ENCODE data around the gene NAIF1.
"Not testable (repeated sequence)": the region's sequence is repeated elsewhere in the genome, so short reads cannot be mapped to it uniquely, and the experiment has no call there.

Gene NAIF1

DNA sequence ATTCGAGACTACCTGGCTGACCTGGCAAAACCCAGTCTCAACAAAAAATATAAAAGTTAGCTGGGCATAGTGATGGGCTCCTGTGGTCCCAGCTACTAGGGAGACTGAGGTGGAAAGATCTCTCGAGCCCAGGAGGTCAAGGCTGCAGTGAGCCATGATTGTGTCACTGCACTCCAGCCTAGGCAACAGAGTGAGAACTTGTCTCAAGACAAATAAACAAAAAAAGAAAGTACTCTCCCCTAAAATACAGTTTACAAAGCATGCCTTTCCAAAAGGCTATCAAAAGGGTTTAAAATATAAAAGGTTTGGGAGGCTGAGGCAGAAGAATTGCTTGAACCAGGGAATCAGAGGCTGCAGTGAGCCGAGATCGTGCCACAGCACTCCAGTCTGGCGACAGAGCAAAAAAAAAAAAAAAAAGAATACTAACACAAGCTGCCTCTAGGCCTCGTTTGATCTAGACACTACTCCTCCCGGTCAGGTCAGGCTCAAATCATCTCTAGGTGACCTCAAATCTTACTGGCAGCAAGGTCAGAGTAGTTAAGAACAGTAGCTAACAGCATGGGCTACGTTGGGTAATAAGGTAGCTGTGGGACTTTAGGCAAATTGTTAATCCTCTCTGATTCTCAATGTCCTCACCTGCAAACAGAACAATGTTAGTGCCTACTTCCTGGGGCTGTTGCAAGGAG, 9.3 kb downstream of the NAIF1 start:
- no peak for DNase-seq

DNA sequence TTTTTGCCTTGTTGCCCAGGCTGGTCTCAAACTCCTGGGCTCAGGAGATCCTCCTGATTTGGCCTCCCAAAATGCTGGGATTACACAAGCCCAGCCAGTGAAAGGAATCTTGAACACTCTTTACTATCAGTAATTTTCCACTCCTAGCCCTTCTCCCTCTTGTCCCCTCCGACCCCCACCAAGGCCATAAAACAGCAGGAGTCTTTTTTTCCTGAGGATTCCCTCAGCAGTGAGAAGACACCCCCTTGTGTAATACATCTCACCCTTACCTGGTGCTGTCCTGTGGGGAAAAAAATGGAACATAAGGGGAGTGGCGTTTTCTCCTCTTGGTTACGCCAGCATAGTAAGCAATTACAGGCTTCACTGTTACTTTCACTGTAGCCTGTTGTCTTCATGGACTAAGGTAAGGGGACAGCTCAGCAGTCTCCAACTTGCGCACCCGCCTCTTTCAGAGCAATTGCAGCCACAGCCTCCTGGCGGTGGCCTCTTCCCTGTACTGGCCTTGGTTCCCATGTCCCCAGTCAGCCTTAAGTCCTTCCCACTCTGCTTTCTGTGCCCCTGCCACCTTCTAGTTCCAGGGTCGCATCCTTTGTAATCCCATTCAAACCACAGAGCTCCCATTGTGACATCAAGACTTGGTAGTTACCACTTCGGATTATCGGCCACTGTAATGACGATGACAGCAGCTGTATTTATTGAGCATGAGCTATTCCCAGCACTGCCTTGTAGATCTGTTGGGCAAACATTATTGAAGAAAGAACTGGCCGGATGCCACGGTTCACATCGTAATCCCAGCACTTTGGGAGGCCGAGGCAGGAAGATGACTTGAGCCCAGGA, 10.0 kb downstream of the NAIF1 start:
- no peak for DNase-seq

GRCh38 chr9:128056086-128056485, 11.0 kb downstream of the NAIF1 start:
- no peak for DNase-seq

DNA sequence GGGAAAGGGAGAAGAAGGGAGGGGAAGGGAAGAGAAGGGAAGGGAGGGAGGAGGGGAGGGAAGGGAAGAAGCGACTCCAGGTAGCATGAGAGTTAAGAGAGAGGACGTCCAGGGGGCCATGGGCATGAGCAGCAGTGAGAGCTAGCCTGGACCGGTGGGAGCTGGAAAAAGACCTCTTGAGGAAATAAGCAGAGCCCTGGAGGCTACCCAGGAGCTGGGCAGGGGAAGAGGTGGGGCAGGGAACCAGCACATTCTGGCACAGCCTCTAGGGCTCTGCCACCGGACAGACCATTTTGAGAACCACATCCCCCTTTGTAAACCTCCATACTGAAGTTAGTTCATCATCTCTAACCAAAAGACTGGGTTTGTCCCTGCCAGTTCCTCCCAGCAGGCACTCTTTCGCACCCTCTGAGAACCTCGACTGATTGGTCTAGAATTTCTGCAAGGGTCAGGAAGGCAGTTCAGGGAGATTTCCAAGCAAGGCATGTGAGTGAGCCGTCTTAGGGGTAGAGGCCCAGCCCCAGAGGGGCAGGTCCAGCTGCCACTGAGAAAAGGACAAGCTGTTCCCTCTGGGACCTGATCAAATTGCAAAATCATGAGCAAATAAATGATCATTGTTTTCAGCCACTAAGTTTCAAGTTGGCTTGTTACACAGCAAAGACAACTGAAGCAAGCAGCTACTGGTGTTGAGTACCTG, 11.6 kb downstream of the NAIF1 start:
- no peak for DNase-seq

DNA sequence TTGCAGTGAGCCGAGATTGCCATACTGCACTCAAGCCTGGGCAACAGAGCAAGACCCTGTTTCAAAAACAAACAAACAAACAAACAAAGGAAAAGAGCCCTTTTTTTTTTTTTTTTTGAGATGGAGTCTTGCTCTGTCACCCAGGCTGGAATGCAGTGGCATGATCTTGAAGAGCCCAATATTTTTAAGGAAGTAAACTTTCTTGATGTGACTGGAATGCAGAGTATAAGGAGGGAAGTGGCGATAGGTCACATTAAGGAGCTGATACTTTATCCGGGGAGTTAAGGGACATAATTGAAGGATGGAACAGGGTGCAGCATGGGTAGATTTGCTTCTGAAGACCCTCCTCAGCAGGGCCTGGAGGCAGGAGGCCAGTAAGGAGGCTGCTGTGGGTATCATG, 13.0 kb downstream of the NAIF1 start:
- no peak for DNase-seq

GRCh38 chr9:128053560-128053959, 13.6 kb downstream of the NAIF1 start:
- DNase-seq, result no peak

GRCh38 chr9:128051932-128052709, 15.0 kb downstream of the NAIF1 start:
- DNase-seq, result no peak

GRCh38 chr9:128049843-128050242, 17.3 kb downstream of the NAIF1 start:
- no peak for DNase-seq

- no peak for DNase-seq
These were observed 18.5 kb downstream of the NAIF1 start for GRCh38 chr9:128048663-128049062.

DNA sequence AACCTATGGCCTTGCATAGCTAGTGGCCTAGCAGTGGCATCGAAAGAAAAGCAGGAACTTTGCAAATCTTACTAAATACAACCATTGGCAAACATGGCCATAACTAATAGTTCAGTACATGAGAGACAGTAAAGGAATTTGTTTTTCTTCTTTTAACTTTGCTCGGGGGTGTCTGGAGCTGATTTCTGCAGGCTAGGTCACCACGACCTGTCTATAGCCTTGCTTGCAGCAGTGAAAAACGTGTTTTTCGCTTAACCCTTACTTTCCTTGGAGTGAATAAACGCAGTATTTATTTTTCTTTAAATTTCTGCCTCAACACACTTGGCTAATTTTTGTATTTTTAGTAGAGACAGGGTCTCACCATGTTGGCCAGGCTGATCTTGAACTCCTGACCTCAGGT, 19.9 kb downstream of the NAIF1 start:
- no peak for DNase-seq

DNA sequence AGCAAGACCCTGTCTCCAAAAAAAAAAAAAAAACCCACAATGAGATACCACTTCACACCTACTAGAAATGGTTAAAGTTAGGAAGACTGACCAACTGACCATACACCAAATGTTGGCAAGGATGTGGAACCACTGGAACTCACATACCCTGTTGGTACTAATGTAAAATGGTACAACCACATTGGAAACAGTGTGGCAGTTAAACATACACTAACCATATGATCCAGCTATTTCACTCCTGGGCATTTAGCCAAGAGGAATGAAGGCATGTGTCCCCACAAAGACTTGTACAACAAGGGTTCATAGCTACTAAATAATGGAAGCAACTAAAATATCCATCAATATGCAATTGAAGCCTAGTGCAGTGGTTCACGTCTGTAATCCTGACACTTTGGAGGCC, 21.3 kb downstream of the NAIF1 start:
- DNase-seq, result no peak

DNA sequence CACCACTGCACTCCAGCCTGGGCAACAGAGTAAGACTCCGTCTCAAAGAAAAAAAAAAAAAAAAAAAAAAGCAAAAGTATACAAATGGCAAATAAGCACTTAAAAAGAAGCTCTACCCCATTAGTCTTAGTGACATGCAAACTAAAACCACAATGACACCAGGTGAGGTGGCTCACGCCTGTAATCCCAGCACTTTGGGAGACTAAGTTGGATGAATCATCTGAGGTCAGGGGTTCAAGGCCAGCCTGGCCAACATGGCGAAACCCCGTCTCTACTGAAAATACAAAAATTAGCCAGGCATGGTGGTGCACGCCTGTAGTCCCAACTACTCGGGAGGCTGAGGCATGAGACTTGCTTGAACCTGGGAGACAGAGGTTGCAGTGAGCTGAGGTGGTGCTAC, 21.7 kb downstream of the NAIF1 start:
- not testable (repeated sequence) for DNase-seq

- DNase-seq, result no peak
These were observed 23.7 kb downstream of the NAIF1 start for GRCh38 chr9:128043467-128043868.

DNA sequence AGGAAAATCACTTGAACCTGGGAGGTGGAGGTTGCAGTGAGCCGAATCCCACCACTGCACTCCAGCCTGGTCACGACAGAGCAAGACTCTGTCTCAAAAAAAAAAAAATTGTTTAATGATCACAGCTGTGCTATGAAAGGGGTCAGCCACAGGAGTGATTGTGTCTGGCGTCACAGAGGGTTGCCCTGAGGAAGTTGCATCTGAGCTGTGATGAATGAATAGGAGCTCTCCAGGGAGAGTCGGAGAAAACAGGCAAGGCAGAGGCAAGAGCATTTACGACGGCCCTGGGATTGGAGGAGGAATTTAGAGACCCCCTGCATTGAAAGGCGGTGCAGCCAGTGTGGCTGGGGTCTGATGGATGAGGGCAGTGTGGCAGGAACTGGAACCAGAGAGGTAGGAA, 25.1 kb downstream of the NAIF1 start:
- no peak for DNase-seq

- not testable (repeated sequence) for DNase-seq
These were observed 26.3 kb downstream of the NAIF1 start for GRCh38 chr9:128040783-128041182.

DNA sequence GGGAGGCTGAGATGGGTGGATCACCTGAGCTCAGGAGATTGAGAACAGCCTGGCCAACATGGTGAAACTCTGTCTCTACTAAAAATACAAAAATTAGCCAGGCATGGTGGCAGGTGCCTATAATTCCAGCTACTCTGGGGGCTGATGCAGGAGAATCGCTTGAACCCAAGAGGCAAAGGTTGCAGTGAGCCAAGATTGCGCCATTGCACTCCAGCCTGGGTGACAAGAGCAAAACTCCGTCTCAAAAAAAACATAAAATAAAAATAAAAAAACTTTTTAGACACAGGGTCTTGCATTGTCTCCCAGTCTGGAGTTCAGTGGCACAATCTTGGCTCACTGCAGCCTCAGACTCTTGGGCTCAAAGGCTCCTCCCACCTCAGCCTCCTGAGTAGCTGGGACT, 30.6 kb downstream of the NAIF1 start:
- not testable (repeated sequence) for DNase-seq

DNA sequence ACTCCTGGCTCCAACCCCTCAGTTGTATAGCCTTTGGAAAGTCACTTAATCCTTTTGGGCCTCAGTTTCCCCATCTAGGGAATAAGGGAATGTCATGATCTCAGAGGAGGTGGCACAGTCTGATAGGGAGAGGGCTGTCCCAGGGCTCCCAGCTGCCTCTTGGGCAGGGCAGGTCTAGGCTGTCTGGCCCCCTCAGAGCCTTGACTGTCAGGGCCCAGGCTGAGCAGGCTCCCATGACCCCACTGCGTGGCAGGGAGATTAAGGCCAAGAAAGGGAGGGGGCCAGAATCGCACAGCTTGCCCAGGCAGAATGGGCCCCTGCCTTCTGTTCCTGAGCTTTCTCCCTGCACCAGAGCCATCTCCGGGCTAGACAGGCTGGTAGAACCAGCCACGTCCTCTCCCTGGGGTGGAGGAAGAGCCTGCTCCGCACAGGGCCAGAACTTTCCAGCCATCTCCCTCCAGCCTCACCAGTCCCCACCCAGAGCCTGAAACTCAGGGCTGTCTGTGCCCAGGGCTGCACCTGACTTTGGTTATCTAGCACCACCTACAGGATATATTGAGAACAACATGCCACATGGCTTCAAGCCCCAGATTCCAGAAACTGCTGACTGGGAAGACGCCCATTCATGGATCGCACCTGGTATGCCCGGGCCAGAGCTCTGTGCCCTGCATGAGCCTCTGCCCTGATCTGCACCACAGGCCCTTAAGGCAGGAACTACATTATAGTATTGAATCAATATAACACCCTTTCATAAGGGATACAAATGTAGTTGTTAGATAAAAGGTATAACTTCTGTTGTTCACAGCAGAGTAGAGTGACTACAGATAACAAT, 32.1 kb downstream of the NAIF1 start:
- peak; percentile 75 for DNase-seq

DNA sequence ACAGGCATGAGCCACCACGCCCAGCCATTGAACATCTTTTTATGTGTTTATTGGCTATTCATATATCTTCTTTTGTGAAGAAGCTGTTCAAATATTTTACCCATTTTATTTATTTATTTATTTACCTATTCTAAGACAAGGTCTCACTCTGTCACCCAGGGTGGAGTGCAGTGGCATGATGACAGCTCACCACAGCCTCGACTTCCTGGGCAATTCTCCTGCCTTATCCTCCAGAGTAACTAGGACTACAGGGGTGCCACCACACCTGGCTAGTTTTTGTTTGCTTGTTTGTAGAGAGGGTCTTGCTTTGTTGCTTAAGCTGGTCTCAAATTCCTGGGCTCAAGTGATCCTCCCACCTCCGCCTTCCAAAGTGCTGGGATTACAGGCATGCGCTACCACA, 33.5 kb downstream of the NAIF1 start:
- no peak for DNase-seq

- DNase-seq, result no peak
These were observed 39.4 kb downstream of the NAIF1 start for GRCh38 chr9:128027705-128028104.

DNA sequence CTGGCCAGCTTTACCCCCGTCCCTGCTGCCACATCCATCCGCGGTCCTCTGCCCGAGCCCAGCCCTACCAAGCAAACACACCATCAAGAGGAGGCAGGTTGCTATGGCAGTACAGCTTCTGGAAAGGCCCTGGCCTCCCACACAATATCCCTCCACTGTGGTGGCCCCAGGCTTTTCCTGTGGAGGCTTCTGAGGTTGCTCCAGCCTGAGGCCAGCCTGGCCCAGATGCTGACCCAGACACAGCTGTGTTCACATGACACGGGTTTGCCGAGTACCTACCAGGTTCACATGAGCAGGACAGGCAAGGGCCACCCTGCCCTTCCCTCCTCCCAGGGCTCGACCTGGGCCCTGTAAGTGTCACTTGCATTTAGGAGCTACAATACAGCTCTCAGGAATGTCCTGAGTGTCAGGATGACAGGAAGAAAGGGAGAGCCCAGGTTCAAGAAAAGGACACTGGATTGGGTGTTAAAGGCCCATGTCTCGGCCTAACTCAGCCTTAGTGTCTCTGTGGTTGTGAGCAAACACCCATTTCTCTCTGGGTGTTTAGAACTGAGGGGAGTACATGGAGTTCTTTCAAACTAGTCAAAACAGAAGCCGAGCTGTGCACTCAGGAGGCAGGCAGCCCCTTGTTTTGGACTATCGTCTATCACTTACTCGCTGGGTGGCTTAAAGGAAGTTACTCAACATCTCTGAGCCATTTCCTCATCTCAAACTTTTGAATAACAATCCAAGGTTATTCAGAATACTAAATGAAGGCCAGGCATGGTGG, 40.2 kb downstream of the NAIF1 start:
- DNase-seq, result no peak

- DNase-seq, result no peak
These were observed 40.8 kb downstream of the NAIF1 start for GRCh38 chr9:128026255-128026772.
